Urinary bladder (tissue), 4 donors: Measurements from ENCODE around the gene XRCC1. TPM values are rescaled to one million over a fixed set of nuclear protein-coding genes. Genes with fewer than 3 reads are reported as not detected.

Experiments used
- DNase-seq: peaks from one replicate; pipeline ENCODE4 v3.0.0-alpha.2; 2015; ENCODE audit errors: extremely low spot score
- H3K27ac ChIP-seq: one replicate; pipeline ENCODE4 v1.5.1; 2013; ENCODE audit warnings: low read depth, mild to moderate bottlenecking, moderate library complexity
- H3K36me3 ChIP-seq: one replicate; pipeline ENCODE4 v1.6.1; 2013; ENCODE audit warnings: mild to moderate bottlenecking, moderate library complexity; ENCODE audit not compliant: insufficient read depth
- H3K4me1 ChIP-seq: one replicate; pipeline ENCODE4 v1.6.1; 2013; ENCODE audit warnings: mild to moderate bottlenecking, moderate library complexity; ENCODE audit not compliant: insufficient read depth
- H3K4me3 ChIP-seq: one replicate; pipeline ENCODE4 v1.5.1; 2013; ENCODE audit warnings: low read depth, low read length
- WGBS: extraction: QIAGEN DNeasy Blood & Tissue Kit; methylation state at CpG from one replicate; pipeline ENCODE4 v1.1.7; 2013; 5-methylcytosine and 5-hydroxymethylcytosine counted together
- polyA plus RNA-seq: library from polyadenylated mRNA; stranded (reverse); fragments of 200-250 nt; gene quantifications from one replicate; pipeline ENCODE4 v1.2.3, GENCODE V29; 2013
- total RNA-seq: library from RNA; depleted of rRNA; stranded (reverse); fragments of >200 nt; gene quantifications from one replicate; pipeline ENCODE4 v1.2.3, GENCODE V29; 2014
- donor health status: healthy with polysubstance abuse.
- donor health status: healthy.

XRCC1 gene
- total and polyA plus RNA-seq, 2 donors: 8.7 to 25.4 TPM

DNA sequence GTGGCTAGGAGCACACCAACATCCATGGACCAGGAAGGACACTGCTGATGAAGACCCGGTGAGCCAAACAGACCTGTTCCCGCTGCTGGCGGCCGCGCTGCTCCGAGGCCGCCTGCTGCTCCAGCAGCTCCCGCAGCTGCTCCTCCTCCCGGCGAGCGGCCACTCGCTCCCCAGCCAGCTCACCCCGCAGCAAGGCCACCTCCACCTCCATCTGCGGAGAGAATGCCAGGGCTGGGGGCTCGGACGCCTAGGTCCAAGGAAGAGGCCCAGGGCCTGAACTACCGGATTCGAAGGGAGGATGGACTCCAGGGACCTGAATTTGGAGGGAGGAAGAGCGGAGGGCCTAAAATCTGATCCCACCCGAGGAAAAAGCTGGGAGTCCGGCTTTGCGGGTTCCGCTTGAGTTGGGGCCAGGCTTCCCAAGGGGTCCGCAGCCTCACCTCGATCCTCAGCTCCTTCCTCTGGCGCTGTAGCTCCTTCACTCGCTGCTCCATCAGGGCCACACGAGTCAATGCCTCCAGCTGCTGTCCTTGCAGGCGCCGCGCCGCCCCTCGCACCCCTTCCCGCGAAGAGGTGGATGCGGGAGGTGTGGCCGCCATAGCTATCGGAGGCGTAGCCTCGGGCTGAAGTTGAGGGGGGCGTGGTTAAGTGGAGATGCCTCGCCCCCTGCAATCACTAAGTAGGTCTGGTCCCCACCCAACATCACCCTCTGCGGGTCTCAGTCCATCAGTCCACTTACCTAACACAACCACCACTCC lies 73.5 kb downstream of the XRCC1 start:
- Histone ChIP-seq H3K4me1 (no peaks in the 10 kb centered on the region), H3K27ac (no peak overlapping the region), H3K4me3 (no peak overlapping the region), H3K36me3 (peaks cover 5% of the 10 kb centered on the region)
- 63% methylated on average over 43 of the region's 43 CpGs for WGBS
- no peak for DNase-seq

DNA sequence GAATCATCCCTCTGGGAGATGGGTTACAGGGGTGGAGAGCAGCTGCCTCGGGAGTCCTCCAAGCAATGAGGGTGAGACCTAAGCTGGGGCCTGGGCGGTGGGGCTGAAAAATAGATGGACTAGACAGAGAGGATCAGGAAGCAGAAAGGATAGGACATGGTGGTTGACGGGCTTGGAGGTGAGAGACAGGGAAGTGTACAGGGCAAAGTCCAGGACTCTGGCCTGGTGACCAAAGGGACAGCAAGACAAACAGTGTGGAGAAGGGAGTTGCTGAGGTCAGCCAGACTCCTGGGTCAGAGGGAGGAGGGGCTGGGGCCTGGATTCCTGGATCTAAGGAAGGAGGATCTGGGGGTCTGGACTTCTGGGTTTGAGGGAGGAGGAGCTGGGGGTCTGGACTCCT lies 76.3 kb downstream of the XRCC1 start:
- H3K27ac ChIP-seq: no peak overlapping the region
- peaks cover 9% of the 10 kb centered on the region for H3K36me3 ChIP-seq
- 76% methylated on average over 3 of the region's 3 CpGs for WGBS

DNA sequence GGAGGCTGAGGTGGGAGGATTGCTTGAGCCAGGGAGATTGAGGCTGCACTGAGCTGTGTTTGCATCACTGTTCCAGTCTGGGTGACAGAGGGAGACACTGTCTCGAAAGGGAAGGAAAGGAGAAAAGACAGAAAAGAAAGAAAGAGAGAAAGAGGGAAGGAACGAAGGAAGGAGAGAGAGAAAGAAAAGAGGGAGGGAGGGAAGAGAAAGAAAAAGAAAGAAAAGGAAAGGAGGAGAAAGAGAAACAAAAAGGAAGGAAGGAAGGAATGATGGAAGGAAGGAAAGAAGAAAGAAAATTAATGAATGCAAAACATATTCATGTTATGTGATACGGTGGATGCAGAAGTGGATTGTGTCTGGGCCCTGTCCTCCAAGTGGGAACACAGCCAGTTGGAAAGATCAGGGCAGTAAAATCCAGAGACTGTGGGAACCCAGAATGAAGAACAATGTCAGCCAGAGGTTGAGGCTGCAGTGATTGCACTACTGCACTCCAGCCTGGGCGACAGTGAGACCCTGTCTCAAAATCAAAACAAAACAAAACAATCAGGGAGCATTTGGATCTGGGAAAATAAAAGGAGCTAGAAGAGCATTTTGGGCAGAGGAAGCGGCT lies 77.0 kb downstream of the XRCC1 start:
- H3K27ac ChIP-seq: no peak overlapping the region

More for the DNA sequence above, 76.3 kb downstream of the XRCC1 start:
- Histone ChIP-seq H3K4me3 (no peak overlapping the region), H3K4me1 (no peaks in the 10 kb centered on the region)
- no peak for DNase-seq

GRCh38 chr19:43496960-43497359 lies 78.4 kb downstream of the XRCC1 start:
- H3K4me3 ChIP-seq: no peak overlapping the region
- WGBS: 95% methylated on average over 7 of the region's 7 CpGs

More for the DNA sequence above, 77.0 kb downstream of the XRCC1 start:
- no peak overlapping the region for H3K4me3 ChIP-seq
- DNase-seq: no peak
- no peaks in the 10 kb centered on the region for H3K4me1 ChIP-seq
- 72% methylated on average over 5 of the region's 5 CpGs for WGBS
- peaks cover 9% of the 10 kb centered on the region for H3K36me3 ChIP-seq

DNA sequence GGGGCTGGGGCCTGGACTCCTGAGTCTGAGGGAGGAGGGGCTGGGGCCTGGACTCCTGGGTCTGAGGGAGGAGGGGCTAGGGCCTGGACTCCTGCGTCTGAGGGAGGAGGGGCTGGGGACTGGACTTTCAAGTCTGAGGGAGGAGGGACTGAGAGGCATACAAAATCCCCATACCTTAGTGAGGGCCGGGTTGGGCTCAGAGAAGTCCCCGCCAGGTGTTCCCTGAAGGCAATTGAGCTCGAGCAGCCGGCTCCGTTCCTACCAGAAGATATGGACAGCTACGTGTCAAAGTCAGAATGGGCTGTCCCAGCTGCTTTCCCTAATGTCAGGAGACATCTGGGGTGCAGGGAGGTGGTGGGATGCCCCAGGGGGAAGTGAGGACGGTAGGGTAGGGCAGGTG lies 80.2 kb downstream of the XRCC1 start:
- H3K4me1 ChIP-seq: no peaks in the 10 kb centered on the region
- H3K4me3 ChIP-seq: no peak overlapping the region
- WGBS: 79% methylated on average over 8 of the region's 8 CpGs
- H3K36me3 ChIP-seq: peaks cover 7% of the 10 kb centered on the region
- no peak for DNase-seq
- no peak overlapping the region for H3K27ac ChIP-seq

More at GRCh38 chr19:43496960-43497359, 78.4 kb downstream of the XRCC1 start:
- peaks cover 7% of the 10 kb centered on the region for H3K36me3 ChIP-seq
- no peaks in the 10 kb centered on the region for H3K4me1 ChIP-seq
- no peak for DNase-seq
- H3K27ac ChIP-seq: no peak overlapping the region

Other genes starting within 250 kb of the XRCC1 start
- 3.0 TPM for gene CD177, start 221.8 kb downstream of the XRCC1 start, total RNA-seq
- gene CD177, start 221.8 kb downstream of the XRCC1 start, polyA plus RNA-seq: 0.22 TPM
- not detected for gene TEX101, start 160.6 kb downstream of the XRCC1 start, total RNA-seq
- gene TEX101, start 160.6 kb downstream of the XRCC1 start, polyA plus RNA-seq: not detected
- 2.8 TPM for gene LYPD3, start 109.9 kb downstream of the XRCC1 start, total RNA-seq
- gene LYPD3, start 109.9 kb downstream of the XRCC1 start, polyA plus RNA-seq: 7.7 TPM
- gene PHLDB3, start 70.8 kb downstream of the XRCC1 start, total RNA-seq: 10.7 TPM
- gene PHLDB3, start 70.8 kb downstream of the XRCC1 start, polyA plus RNA-seq: 12.4 TPM
- gene ETHE1, start 48.3 kb downstream of the XRCC1 start, total RNA-seq: 27.6 TPM
- 60.1 TPM for gene ETHE1, start 48.3 kb downstream of the XRCC1 start, polyA plus RNA-seq
- 0.42 TPM for gene ZNF575, start 42.3 kb downstream of the XRCC1 start, total RNA-seq
- 2.3 TPM for gene ZNF575, start 42.3 kb downstream of the XRCC1 start, polyA plus RNA-seq
- 11.4 TPM for gene PINLYP, start 274 bp upstream of the XRCC1 start, total RNA-seq
- 14.6 TPM for gene PINLYP, start 274 bp upstream of the XRCC1 start, polyA plus RNA-seq
- gene IRGQ, start 20.6 kb upstream of the XRCC1 start, total RNA-seq: 26.2 TPM
- 5.9 TPM for gene IRGQ, start 20.6 kb upstream of the XRCC1 start, polyA plus RNA-seq
- 5.1 TPM for gene ZNF576, start 21.1 kb upstream of the XRCC1 start, total RNA-seq
- 19.2 TPM for gene ZNF576, start 21.1 kb upstream of the XRCC1 start, polyA plus RNA-seq
- gene SRRM5, start 36.6 kb upstream of the XRCC1 start, total RNA-seq: not detected
- gene SRRM5, start 36.6 kb upstream of the XRCC1 start, polyA plus RNA-seq: 0.23 TPM
- 27.4 TPM for gene ZNF428, start 44.1 kb upstream of the XRCC1 start, total RNA-seq
- gene ZNF428, start 44.1 kb upstream of the XRCC1 start, polyA plus RNA-seq: 51.5 TPM
- gene CADM4, start 64.3 kb upstream of the XRCC1 start, total RNA-seq: 8.7 TPM
- 13.3 TPM for gene CADM4, start 64.3 kb upstream of the XRCC1 start, polyA plus RNA-seq
- 10.6 TPM for gene PLAUR, start 94.6 kb upstream of the XRCC1 start, total RNA-seq
- gene PLAUR, start 94.6 kb upstream of the XRCC1 start, polyA plus RNA-seq: 24.9 TPM
- not detected for gene IRGC, start 140.5 kb upstream of the XRCC1 start, total RNA-seq
- gene IRGC, start 140.5 kb upstream of the XRCC1 start, polyA plus RNA-seq: not detected
- gene SMG9, start 179.4 kb upstream of the XRCC1 start, total RNA-seq: 12.5 TPM
- gene SMG9, start 179.4 kb upstream of the XRCC1 start, polyA plus RNA-seq: 29.6 TPM
- 4.3 TPM for gene KCNN4, start 205.4 kb upstream of the XRCC1 start, total RNA-seq
- gene KCNN4, start 205.4 kb upstream of the XRCC1 start, polyA plus RNA-seq: 14.3 TPM
- 0.58 TPM for gene LYPD5, start 226.9 kb upstream of the XRCC1 start, total RNA-seq
- 1.3 TPM for gene LYPD5, start 226.9 kb upstream of the XRCC1 start, polyA plus RNA-seq